HG03025 (cell line): ENCODE data around the gene CPA4.
"Not testable (repeated sequence)": the region's sequence is repeated elsewhere in the genome, so short reads cannot be mapped to it uniquely, and the experiment has no call there.

Experiments used
- ATAC-seq: cut with Tn5 transposase; IDR thresholded peaks from one replicate; pipeline ENCODE4 v1.9.1; 2021; ENCODE audit warnings: mild to moderate bottlenecking, moderate library complexity; ENCODE audit not compliant: unreplicated experiment, low FRiP score

The CPA4 gene

GRCh38 chr7:130298544-130299326 is 5.8 kb downstream of the CPA4 start:
- no peak for ATAC-seq

- ATAC-seq, result no peak
Observed at GRCh38 chr7:130299866-130300265, 6.9 kb downstream of the CPA4 start.

GRCh38 chr7:130301501-130302020 is 8.6 kb downstream of the CPA4 start:
- ATAC-seq, result no peak

GRCh38 chr7:130302649-130303048 is 9.7 kb downstream of the CPA4 start:
- no peak for ATAC-seq

- no peak for ATAC-seq
Observed at GRCh38 chr7:130303127-130303526, 10.2 kb downstream of the CPA4 start.

- no peak for ATAC-seq
Observed at GRCh38 chr7:130303551-130303950, 10.6 kb downstream of the CPA4 start.

- no peak for ATAC-seq
Observed at GRCh38 chr7:130303982-130304381, 11.0 kb downstream of the CPA4 start.

GRCh38 chr7:130304878-130305277 is 11.9 kb downstream of the CPA4 start:
- no peak for ATAC-seq

- ATAC-seq, result no peak
Observed at GRCh38 chr7:130305433-130306042, 12.6 kb downstream of the CPA4 start.

GRCh38 chr7:130309986-130310385 is 17.0 kb downstream of the CPA4 start:
- no peak for ATAC-seq

GRCh38 chr7:130314305-130314704 is 21.3 kb downstream of the CPA4 start:
- ATAC-seq, result no peak

GRCh38 chr7:130319541-130319940 is 26.6 kb downstream of the CPA4 start:
- ATAC-seq, result no peak

- not testable (repeated sequence) for ATAC-seq
Observed at GRCh38 chr7:130321542-130322229, 28.7 kb downstream of the CPA4 start.

- no peak for ATAC-seq
Observed at GRCh38 chr7:130322615-130323014, 29.7 kb downstream of the CPA4 start.

GRCh38 chr7:130324306-130324943 is 31.5 kb downstream of the CPA4 start:
- no peak for ATAC-seq

GRCh38 chr7:130329681-130330080 is 36.7 kb downstream of the CPA4 start:
- no peak for ATAC-seq

- ATAC-seq, result no peak
Observed at GRCh38 chr7:130332259-130333053, 39.5 kb downstream of the CPA4 start.

- no peak for ATAC-seq
Observed at GRCh38 chr7:130333832-130334231, 40.9 kb downstream of the CPA4 start.

- ATAC-seq, result no peak
Observed at GRCh38 chr7:130334274-130334673, 41.3 kb downstream of the CPA4 start.

- no peak for ATAC-seq
Observed at GRCh38 chr7:130337410-130337971, 44.5 kb downstream of the CPA4 start.
